ENCODE results near the gene NPIPB2.
A peak's percentile ranks its signal among the peaks of the same experiment; 100 is the strongest.
"Not testable (repeated sequence)": the region's sequence is repeated elsewhere in the genome, so short reads cannot be mapped to it uniquely, and the experiment has no call there.

Gene NPIPB2

GRCh38 chr16:11957591-11958395 lies 15.9 kb upstream of the NPIPB2 start:
- no peak for DNase-seq

- DNase-seq = no peak
Observed at GRCh38 chr16:11956558-11956957, 14.7 kb upstream of the NPIPB2 start.

DNA sequence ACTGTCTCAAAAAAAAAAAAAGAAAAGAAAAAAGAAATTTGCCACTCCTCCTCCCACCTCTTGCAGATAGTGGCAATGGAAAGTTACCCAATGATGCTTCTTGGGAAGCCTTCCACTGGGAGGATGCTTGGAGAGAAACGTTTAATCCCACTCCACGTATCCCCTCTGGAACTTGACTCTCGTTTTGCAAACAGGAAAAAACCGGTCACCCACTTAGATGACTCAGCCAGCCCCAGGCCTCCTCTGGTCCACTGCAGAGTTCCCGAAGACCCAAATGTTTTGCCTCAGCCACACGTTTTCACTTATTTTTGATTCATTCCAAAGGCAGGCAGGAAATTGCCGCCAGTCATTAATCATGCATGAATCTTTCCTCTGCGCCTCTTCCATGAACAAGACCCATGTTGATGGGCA lies 13.9 kb upstream of the NPIPB2 start:
- no peak for DNase-seq

DNA sequence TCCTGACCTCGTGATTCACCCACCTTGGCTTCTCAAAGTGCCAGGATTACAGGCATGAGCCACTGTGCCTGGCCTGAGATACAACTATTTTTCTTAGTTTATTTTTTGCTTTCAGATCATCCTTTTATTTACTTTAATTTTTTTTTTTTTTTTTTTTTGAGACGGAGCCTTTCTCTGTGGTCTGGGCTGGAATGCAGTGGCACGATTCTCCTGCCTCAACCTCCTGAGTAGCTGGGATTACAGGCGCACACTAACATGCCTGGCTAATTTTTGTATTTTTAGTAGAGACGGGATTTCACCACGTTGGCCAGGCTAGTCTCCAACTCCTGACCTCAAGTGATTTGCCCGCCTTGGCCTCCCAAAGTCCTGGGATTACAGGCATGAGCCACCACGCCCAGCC lies 11.7 kb upstream of the NPIPB2 start:
- not testable (repeated sequence) for DNase-seq

DNA sequence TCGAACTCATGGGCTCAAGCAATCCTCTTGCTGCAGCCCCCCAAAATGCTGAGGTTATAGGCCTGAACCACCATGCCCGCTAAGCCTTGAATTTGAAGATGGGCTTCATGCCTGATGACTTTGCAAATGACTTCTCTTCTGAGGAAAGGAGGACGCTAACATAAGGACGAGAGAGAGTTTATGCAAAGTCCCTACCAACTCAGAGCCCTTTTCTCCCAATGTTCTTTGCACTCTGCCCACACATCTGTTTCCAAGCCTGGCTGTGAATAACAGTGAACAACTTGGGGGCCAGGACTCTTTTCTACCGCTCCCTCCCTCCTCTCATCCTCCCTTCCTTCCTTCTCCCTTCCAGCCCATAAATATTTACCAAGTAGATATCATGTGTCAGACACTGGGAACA lies 8.5 kb upstream of the NPIPB2 start:
- no peak for DNase-seq

GRCh38 chr16:11949527-11949926 lies 7.7 kb upstream of the NPIPB2 start:
- peak; percentile 22 to 40 for DNase-seq

DNA sequence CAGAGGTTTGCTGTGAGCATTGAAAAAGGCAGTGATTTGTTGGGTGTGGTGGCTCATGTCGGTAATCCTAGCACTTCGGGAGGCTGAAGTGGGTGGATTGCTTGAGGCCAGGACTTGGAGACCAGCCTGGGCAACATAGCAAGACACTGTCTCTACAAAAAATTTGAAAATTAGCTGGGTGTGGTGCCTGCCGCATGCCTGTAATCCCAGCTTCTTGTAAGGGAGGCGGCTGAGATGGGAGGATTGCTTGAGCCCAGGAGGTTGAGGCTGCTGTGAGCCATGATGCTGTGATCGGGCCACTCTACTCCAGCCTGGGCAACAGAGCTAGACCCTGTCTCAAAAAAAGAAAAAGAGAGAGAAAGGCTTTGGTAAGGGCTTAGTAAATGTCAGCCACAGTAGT lies 7.0 kb upstream of the NPIPB2 start:
- no peak for DNase-seq

GRCh38 chr16:11946433-11946832 lies 4.6 kb upstream of the NPIPB2 start:
- DNase-seq = no peak

DNA sequence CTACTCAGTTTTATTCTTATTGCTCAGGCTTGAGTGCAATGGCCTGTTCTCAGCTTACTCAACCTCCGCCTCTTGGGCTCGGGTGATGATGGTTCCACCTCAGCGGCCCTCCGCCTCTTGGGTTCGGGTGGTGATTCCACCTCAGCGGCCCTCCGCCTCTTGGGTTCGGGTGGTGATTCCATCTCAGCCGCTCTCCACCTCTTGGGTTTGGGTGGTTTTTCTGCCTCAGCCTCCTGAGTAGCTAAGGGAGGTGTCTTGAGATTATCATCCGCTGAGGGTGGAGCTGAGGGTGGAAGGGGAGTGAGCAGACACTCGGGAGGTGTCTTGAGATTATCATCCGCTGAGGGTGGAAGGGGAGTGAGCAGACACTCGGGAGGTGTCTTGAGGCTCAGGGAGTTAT lies 14.5 kb downstream of the NPIPB2 start:
- DNase-seq = not testable (repeated sequence)

- DNase-seq = not testable (repeated sequence)
Observed at GRCh38 chr16:11924046-11924445, 17.8 kb downstream of the NPIPB2 start.

DNA sequence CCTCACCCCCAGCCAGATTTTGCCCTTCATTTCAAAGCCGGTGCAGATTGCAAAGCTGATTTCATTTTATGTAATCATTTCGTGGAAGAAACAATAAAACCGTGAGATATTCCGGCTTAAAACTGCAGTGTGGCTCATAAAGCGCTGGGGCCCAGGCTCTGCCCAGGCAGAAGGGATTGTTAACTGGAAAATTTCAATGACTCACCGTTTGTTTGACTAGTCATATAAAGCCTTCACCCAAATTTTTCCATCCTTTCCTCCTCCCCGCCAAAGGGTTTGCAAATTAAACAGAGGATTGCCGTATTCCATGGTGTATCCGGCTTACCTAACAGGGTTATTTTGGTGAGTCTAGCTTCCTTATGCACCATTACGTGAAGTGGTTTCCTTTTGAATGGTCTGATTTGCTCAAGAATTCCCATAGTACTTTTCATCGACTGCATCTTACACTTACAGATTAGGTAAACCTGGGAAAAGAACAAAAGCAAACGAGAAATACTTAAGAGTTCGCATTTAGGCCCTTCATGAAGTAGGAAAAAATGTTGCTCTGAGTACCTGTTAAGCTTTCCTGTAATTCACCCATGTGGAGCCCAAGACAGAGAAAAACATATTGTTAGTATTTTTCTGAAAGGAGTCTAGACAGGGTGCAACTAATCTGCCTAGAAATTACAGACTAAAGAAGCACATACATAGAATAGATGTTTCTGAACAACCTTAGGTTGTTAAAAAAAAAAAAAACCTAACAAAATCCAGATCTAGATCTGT lies 25.1 kb downstream of the NPIPB2 start:
- no peak for DNase-seq

- DNase-seq = peak; percentile 98 to 99
Observed at GRCh38 chr16:11915644-11916523, 26.0 kb downstream of the NPIPB2 start, which contains the start of gene GSPT1. GSPT1 (minus strand) TSS chr16:11915956; CDS start chr16:11915720, 236 bp downstream.

- peak; percentile 19 to 40 for DNase-seq
Observed at GRCh38 chr16:11915114-11915643, 26.7 kb downstream of the NPIPB2 start.

GRCh38 chr16:11914210-11915113 lies 27.4 kb downstream of the NPIPB2 start:
- peak; percentile 21 to 53 for DNase-seq

- peak; percentile 78 to 82 for DNase-seq
Observed at GRCh38 chr16:11913425-11914079, 28.3 kb downstream of the NPIPB2 start.

- DNase-seq = no peak
Observed at GRCh38 chr16:11909653-11910545, 31.9 kb downstream of the NPIPB2 start.

- DNase-seq = no peak
Observed at GRCh38 chr16:11907160-11907970, 34.5 kb downstream of the NPIPB2 start.

- no peak for DNase-seq
Observed at GRCh38 chr16:11903906-11904305, 37.9 kb downstream of the NPIPB2 start.

GRCh38 chr16:11901091-11901490 lies 40.8 kb downstream of the NPIPB2 start:
- DNase-seq = no peak

All from CD4-positive, alpha-beta T cell treated with Interleukin-4 for 1 hour (primary cell).